Measurements from ENCODE around the gene TUSC7. TPM values are rescaled to one million over a fixed set of nuclear protein-coding genes. Genes with fewer than 3 reads are reported as not detected.

Gene TUSC7
- total RNA-seq = not detected
- polyA plus RNA-seq (ENCODE audit: insufficient read length in 6 of 6) = under 1 TPM in 1 of 6 donors, not detected in 5; 0.10 TPM
- long read RNA-seq, donor 1 = 0 reads
- long read RNA-seq, donor 2 = 0 reads
- long read RNA-seq, donor 3 = 0 reads
- long read RNA-seq, donor 4 = 0 reads
- long read RNA-seq, donor 5 = 0 reads
- long read RNA-seq, donor 6 = 0 reads
- long read RNA-seq, donor 7 = 0 reads
- long read RNA-seq, donor 8 = 0 reads
- long read RNA-seq, donor 9 = 0 reads
- long read RNA-seq, donor 10 = 0 reads
- long read RNA-seq, donor 11 = 0 reads
- long read RNA-seq, donor 12 = 0 reads

DNA sequence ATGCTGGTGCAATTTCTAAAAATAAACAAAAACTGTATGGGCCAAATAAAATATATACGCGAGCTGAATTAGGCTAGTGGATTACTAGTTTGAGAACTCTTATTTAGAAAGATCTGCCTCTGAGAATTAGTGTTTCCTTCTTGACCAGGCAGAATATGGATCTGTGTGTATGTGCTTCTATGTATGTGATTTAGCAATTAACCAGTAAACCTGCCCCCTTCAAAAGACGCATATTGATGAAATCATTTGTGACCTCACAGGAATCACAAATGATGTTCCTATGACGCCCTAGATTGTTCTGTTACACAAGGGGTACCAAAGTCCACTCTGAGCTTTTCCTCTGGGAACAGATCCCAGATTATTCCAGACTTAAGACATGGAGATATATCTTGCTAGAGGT is at the start of gene TUSC7:
TSS of gene TUSC7 (plus strand) at position 301 of the 400 bp plus-strand sequence.
- TF ChIP-seq, protein P1, sequence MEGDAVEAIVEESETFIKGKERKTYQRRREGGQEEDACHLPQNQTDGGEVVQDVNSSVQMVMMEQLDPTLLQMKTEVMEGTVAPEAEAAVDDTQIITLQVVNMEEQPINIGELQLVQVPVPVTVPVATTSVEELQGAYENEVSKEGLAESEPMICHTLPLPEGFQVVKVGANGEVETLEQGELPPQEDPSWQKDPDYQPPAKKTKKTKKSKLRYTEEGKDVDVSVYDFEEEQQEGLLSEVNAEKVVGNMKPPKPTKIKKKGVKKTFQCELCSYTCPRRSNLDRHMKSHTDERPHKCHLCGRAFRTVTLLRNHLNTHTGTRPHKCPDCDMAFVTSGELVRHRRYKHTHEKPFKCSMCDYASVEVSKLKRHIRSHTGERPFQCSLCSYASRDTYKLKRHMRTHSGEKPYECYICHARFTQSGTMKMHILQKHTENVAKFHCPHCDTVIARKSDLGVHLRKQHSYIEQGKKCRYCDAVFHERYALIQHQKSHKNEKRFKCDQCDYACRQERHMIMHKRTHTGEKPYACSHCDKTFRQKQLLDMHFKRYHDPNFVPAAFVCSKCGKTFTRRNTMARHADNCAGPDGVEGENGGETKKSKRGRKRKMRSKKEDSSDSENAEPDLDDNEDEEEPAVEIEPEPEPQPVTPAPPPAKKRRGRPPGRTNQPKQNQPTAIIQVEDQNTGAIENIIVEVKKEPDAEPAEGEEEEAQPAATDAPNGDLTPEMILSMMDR (IDR thresholded peaks at IDR 0.05) = no peak
- Histone ChIP-seq H3K27ac (no peak within 1 kb of the TSS), H3K36me3 (no peaks in the 10 kb centered on the region), H3K4me1 (no peaks in the 10 kb centered on the region), H3K9me3 (no peaks in the 10 kb centered on the region), H3K27me3 (no peaks in the 10 kb centered on the region), H3K4me3 (no peak within 1 kb of the TSS)
- no peak for DNase-seq
- ATAC-seq = no peak
- intact Hi-C loops (cut with DNase I) = no loop called here

- Histone ChIP-seq H3K27me3 (no peaks in the 10 kb centered on the region), H3K4me3 (no peak overlapping the region), H3K4me1 (no peaks in the 10 kb centered on the region), H3K9me3 (no peaks in the 10 kb centered on the region), H3K27ac (no peak overlapping the region), H3K36me3 (no peaks in the 10 kb centered on the region)
- ATAC-seq (no peak), DNase-seq (no peak)
- TF ChIP-seq, protein P1 (IDR thresholded peaks at IDR 0.05) = no peak
- intact Hi-C loops (cut with DNase I) = no loop called here
Measured at GRCh38 chr3:116661196-116661595, 48.4 kb upstream of the TUSC7 start.

DNA sequence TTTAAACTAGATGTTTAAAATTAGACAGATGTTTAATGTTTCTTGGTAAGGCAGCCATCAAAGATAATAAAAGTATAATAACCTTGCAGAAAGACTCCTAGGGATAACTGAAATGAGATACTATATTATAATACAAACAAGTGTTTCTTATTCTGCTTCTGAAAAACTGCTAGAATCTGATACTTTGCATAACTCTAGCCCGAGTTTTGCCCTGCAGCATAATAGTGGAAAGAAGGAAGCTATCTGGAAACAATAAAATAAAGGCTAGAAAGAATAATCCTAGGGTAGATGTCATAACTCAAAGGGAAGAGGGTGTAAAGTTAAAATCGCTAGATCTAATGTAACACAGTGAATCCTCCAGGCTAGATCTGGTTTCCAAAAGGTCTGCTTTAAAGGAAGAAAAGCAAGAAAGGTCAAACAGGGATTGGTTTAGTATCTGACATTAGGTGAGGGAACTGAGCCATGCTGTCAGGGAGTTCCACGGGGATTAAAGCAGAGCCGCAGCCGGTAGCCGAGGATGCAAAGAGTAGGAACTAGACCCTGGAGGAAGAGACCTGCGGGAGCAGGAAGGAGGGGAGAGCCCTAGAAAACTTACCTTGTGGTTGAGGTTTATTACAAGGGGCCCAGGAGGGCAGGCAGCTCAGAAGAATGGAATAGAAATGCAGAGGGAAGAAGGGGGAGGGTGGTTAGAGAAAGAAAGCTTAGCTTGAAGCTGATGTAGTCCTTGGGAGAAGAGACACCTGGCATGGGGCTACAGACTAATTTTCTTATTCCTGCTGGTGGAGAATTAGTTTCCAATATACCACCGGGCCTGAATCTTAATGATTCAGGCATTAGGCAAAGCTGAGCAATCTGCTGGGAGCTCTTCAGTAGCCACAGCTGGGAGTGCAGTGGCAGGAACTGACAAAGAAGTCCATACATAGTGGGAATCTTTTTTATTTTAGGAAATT is 46.1 kb upstream of the TUSC7 start:
- Histone ChIP-seq H3K4me1 (no peaks in the 10 kb centered on the region), H3K9me3 (no peaks in the 10 kb centered on the region), H3K27me3 (no peaks in the 10 kb centered on the region), H3K36me3 (no peaks in the 10 kb centered on the region), H3K27ac (no peak overlapping the region), H3K4me3 (no peak overlapping the region)
- ATAC-seq = no peak
- intact Hi-C loops (cut with DNase I) = no loop called here
- DNase-seq = peak in 2 of 4 donors; percentile 16 to 28
- TF ChIP-seq, protein P1 (IDR thresholded peaks at IDR 0.05) = no peak

DNA sequence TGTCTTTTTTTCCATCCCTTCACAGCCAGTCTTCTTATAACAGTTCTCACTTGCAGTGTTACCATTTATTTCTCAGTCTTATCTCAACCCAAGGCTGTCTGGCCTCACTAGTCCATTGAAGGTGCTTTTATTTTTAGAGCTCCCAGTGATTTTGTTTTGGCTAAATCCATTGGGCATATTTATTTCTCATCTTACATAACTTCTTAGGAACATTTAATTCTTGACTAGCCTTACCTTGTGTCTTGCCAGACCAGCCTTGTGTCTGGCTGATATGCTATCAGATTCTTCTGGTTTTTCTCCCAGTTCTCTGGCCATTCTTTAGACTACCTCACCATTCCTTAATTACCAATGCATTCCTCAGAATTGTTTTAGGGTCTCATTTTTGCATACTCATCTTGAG is 42.3 kb upstream of the TUSC7 start:
- Histone ChIP-seq H3K27ac (no peak overlapping the region), H3K4me1 (no peaks in the 10 kb centered on the region), H3K27me3 (no peaks in the 10 kb centered on the region), H3K36me3 (no peaks in the 10 kb centered on the region), H3K4me3 (no peak overlapping the region), H3K9me3 (no peaks in the 10 kb centered on the region)
- no peak for ATAC-seq
- intact Hi-C loops (cut with DNase I) = no loop called here
- TF ChIP-seq, protein P1 (IDR thresholded peaks at IDR 0.05) = no peak
- no peak for DNase-seq

GRCh38 chr3:116667791-116668190 is 41.8 kb upstream of the TUSC7 start:
- ATAC-seq = no peak
- intact Hi-C loops (cut with DNase I) = no loop called here

More at GRCh38 chr3:116667791-116668190, 41.8 kb upstream of the TUSC7 start:
- H3K27me3 ChIP-seq = no peaks in the 10 kb centered on the region
- TF ChIP-seq, protein P1 (IDR thresholded peaks at IDR 0.05) = no peak
- H3K27ac ChIP-seq = no peak overlapping the region
- no peaks in the 10 kb centered on the region for H3K9me3 ChIP-seq
- H3K4me1 ChIP-seq = no peaks in the 10 kb centered on the region
- no peaks in the 10 kb centered on the region for H3K36me3 ChIP-seq
- no peak for DNase-seq
- H3K4me3 ChIP-seq = no peak overlapping the region
